Mucosa of stomach (tissue), 1 donor: Measurements from ENCODE around the gene FNDC3B.
"Not testable (repeated sequence)": the region's sequence is repeated elsewhere in the genome, so short reads cannot be mapped to it uniquely, and the experiment has no call there.

Source experiments
- H3K27me3 ChIP-seq: one replicate; pipeline ENCODE4 v1.7.0; 2013; ENCODE audit warnings: mild to moderate bottlenecking, low read length; ENCODE audit not compliant: control insufficient read depth, insufficient read depth
- H3K36me3 ChIP-seq: one replicate; pipeline ENCODE4 v1.7.0; 2013; ENCODE audit warnings: low read length; ENCODE audit not compliant: control insufficient read depth, insufficient read depth
- H3K4me1 ChIP-seq: one replicate; pipeline ENCODE4 v1.7.0; 2013; ENCODE audit warnings: mild to moderate bottlenecking, low read length; ENCODE audit not compliant: control insufficient read depth, insufficient read depth
- H3K4me3 ChIP-seq: one replicate; pipeline ENCODE4 v1.7.0; 2013; ENCODE audit warnings: low read length
- H3K9ac ChIP-seq: one replicate; pipeline ENCODE4 v1.7.0; 2013; ENCODE audit warnings: mild to moderate bottlenecking, low read length, moderate library complexity
- H3K9me3 ChIP-seq: one replicate; pipeline ENCODE4 v1.7.0; 2013; ENCODE audit warnings: mild to moderate bottlenecking, low read length, moderate library complexity; ENCODE audit not compliant: control insufficient read depth
- donor health status: Pancreatic carcinoma.

Gene FNDC3B

GRCh38 chr3:172364374-172365027, 325.1 kb downstream of the FNDC3B start:
- Histone ChIP-seq H3K4me1 (no peaks in the 10 kb centered on the region), H3K9me3 (no peaks in the 10 kb centered on the region), H3K36me3 (no peaks in the 10 kb centered on the region), H3K9ac (no peak overlapping the region), H3K4me3 (no peak overlapping the region), H3K27me3 (no peaks in the 10 kb centered on the region)

- Histone ChIP-seq H3K9me3 (no peaks in the 10 kb centered on the region), H3K4me3 (no peak overlapping the region), H3K27me3 (no peaks in the 10 kb centered on the region), H3K4me1 (no peaks in the 10 kb centered on the region), H3K36me3 (no peaks in the 10 kb centered on the region), H3K9ac (no peak overlapping the region)
Observed at GRCh38 chr3:172365028-172365567, 325.7 kb downstream of the FNDC3B start.

GRCh38 chr3:172367205-172368105, 328.1 kb downstream of the FNDC3B start:
- no peak overlapping the region for H3K4me3 ChIP-seq
- H3K9ac ChIP-seq: no peak overlapping the region
- no peaks in the 10 kb centered on the region for H3K36me3 ChIP-seq
- no peaks in the 10 kb centered on the region for H3K27me3 ChIP-seq
- H3K4me1 ChIP-seq: no peaks in the 10 kb centered on the region
- H3K9me3 ChIP-seq: no peaks in the 10 kb centered on the region

GRCh38 chr3:172368556-172368955, 329.2 kb downstream of the FNDC3B start:
- H3K9me3 ChIP-seq, H3K9ac ChIP-seq, H3K36me3 ChIP-seq, H3K4me3 ChIP-seq, H3K27me3 ChIP-seq, H3K4me1 ChIP-seq: not testable (repeated sequence)

GRCh38 chr3:172369590-172370259, 330.3 kb downstream of the FNDC3B start:
- Histone ChIP-seq H3K4me3 (no peak overlapping the region), H3K4me1 (no peaks in the 10 kb centered on the region), H3K9ac (no peak overlapping the region), H3K27me3 (no peaks in the 10 kb centered on the region), H3K9me3 (no peaks in the 10 kb centered on the region), H3K36me3 (no peaks in the 10 kb centered on the region)

GRCh38 chr3:172370419-172370818, 331.0 kb downstream of the FNDC3B start:
- Histone ChIP-seq H3K27me3 (no peaks in the 10 kb centered on the region), H3K9ac (no peak overlapping the region), H3K36me3 (no peaks in the 10 kb centered on the region), H3K9me3 (no peaks in the 10 kb centered on the region), H3K4me1 (no peaks in the 10 kb centered on the region), H3K4me3 (no peak overlapping the region)

- Histone ChIP-seq H3K4me1 (no peaks in the 10 kb centered on the region), H3K9ac (no peak overlapping the region), H3K27me3 (no peaks in the 10 kb centered on the region), H3K4me3 (no peak overlapping the region), H3K36me3 (no peaks in the 10 kb centered on the region), H3K9me3 (no peaks in the 10 kb centered on the region)
Observed at GRCh38 chr3:172371544-172371943, 332.2 kb downstream of the FNDC3B start.

GRCh38 chr3:172372895-172373294, 333.5 kb downstream of the FNDC3B start:
- Histone ChIP-seq H3K36me3 (no peaks in the 10 kb centered on the region), H3K4me1 (no peaks in the 10 kb centered on the region), H3K27me3 (no peaks in the 10 kb centered on the region), H3K9ac (no peak overlapping the region), H3K9me3 (no peaks in the 10 kb centered on the region), H3K4me3 (no peak overlapping the region)

GRCh38 chr3:172373912-172374311, 334.5 kb downstream of the FNDC3B start:
- no peaks in the 10 kb centered on the region for H3K27me3 ChIP-seq
- H3K36me3 ChIP-seq: peaks cover 5% of the 10 kb centered on the region
- H3K9ac ChIP-seq: no peak overlapping the region
- H3K9me3 ChIP-seq: no peaks in the 10 kb centered on the region
- no peaks in the 10 kb centered on the region for H3K4me1 ChIP-seq
- H3K4me3 ChIP-seq: no peak overlapping the region

GRCh38 chr3:172375206-172375850, 335.9 kb downstream of the FNDC3B start:
- Histone ChIP-seq H3K36me3 (peaks cover 5% of the 10 kb centered on the region), H3K4me3 (no peak overlapping the region), H3K9me3 (no peaks in the 10 kb centered on the region), H3K4me1 (no peaks in the 10 kb centered on the region), H3K27me3 (no peaks in the 10 kb centered on the region), H3K9ac (no peak overlapping the region)

GRCh38 chr3:172376402-172376801, 337.0 kb downstream of the FNDC3B start:
- H3K36me3 ChIP-seq: peaks cover 5% of the 10 kb centered on the region

More at GRCh38 chr3:172376402-172376801, 337.0 kb downstream of the FNDC3B start:
- no peak overlapping the region for H3K4me3 ChIP-seq
- no peaks in the 10 kb centered on the region for H3K4me1 ChIP-seq
- H3K9me3 ChIP-seq: no peaks in the 10 kb centered on the region
- no peak overlapping the region for H3K9ac ChIP-seq
- no peaks in the 10 kb centered on the region for H3K27me3 ChIP-seq
